HuH-7 (cell line): Measurements from ENCODE around the gene SDK1.
A peak's percentile ranks its signal among the peaks of the same experiment; 100 is the strongest.
"Not testable (repeated sequence)": the region's sequence is repeated elsewhere in the genome, so short reads cannot be mapped to it uniquely, and the experiment has no call there.

Experiments used
- DNase-seq: peaks from one replicate; pipeline ENCODE4 v3.0.0; 2011; ENCODE audit warnings: low spot score

SDK1 gene

DNA sequence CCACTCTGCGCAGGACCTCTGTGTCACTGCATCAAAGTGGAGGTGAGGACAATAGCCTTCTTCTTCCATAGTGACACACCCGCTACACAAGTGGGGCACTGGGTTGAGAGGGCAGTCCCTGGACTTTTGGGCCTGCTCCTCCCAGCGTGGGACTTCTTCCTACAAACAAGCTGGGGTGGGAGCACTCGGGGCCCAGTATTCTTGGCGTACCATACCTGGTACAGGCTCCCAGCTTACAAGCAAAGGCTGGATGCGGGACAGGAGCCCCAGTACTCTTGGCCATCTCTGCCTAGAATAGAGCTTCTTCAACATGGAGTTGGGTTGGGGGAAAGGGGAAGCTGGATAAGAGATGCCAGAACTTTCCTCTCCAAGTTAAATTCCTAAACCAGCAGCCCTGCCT lies 954.3 kb downstream of the SDK1 start:
- no peak for DNase-seq

DNA sequence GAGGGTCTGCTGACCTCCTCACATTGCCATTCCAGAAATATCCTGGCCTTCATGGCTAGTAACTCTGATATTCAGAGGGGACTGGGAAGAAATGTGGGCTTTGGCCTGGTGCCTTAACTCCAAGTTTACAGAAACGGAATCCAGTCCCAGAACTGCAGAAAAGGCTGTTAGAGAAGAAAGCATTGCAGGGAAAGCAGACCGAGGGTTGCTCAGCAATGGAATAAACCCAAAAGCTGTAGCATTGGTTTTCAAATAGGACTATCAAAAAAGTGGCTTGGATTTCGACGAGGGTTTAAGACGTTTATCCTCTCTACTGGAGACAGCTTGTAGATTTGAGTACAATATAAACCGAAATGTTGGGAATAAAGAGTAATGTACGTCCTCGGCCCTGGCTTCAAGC lies 955.2 kb downstream of the SDK1 start:
- no peak for DNase-seq

DNA sequence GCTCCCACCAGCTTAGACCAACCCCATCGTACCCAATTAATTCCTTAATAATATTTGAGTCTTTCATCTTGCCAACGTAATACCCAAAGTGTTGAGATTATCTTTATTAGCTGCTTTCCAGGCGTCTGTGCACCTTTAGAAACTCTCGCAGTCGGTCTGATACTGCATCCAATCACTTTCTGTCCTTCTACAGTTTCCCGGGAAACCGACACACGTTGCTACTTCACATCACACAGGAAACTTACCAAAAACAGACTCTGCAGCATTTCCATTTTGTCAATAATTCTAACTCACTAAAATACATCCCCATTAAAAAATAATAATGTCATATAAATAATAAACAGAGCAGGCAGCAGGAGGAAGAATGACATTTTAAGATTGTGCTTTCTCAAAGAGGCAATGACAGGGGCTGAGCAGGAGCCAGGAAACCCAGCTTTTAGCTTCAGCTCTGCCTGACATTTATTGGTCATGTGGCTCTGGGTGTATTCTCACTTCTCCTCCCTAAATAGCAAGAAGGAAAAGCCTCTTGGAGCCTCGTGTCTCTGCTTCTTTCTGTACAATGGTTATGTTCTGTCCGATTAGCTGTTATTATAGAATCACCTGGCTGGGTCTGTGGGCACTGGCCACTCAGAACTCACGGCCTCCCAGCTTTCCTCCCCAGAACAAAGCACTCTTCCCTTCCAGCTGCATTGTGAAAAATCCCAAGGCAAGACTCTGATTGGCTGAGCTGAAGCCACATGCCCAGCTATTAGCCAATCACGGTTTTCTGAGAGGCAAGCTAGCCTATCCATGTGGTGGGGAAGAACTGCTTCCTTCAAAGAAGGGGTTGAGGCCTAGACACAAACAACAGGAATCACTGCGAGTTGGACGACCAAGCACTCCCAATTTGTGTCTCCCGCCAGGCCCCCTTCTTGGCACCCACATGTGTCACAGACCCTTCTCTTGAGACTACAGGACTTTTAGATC lies 956.4 kb downstream of the SDK1 start:
- DNase-seq = no peak

DNA sequence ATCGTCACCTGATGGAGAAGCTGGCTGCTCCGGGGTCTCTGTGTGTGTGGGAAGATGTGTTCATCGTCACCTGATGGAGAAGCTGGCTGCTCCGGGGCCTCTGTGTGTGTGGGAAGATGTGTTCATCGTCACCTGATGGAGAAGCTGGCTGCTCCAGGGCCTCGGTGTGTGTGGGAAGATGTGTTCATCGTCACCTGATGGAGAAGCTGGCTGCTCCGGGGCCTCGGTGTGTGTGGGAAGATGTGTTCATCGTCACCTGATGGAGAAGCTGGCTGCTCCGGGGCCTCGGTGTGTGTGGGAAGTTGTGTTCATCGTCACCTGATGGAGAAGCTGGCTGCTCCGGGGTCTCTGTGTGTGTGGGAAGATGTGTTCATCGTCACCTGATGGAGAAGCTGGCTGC lies 959.1 kb downstream of the SDK1 start:
- not testable (repeated sequence) for DNase-seq

DNA sequence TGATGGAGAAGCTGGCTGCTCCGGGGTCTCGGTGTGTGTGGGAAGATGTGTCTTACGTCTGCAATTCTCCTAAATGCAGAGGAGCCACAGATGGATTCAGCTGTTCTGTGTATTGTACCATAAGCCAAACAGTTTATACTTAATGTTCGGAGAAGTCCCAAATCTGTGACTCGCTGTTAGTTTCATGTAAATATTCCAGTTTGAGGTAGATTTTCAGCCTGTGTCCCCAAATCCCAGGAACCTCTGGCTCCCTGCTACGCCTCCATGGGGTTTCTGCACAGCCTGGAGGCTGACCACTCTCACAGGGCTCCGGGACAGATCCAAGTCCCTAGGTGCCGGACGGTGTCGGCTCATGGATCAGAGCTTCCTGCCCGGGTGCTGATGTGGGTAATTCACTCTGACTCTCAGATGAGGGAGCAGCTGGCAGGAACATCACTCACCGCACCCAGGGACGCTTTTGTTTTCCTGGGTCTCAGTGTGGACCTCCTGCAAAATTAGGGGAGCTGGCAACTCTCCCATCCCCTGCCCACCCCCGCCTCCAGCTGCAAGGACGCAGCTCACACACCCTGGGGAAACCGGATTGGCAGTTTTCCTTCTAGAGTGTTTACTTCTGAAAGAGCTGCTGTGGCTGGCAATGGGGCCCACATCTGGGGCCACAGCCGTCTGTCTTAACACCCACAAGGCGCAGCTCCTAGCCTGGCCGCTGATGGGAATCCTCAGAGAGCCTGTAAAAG lies 960.0 kb downstream of the SDK1 start:
- no peak for DNase-seq

DNA sequence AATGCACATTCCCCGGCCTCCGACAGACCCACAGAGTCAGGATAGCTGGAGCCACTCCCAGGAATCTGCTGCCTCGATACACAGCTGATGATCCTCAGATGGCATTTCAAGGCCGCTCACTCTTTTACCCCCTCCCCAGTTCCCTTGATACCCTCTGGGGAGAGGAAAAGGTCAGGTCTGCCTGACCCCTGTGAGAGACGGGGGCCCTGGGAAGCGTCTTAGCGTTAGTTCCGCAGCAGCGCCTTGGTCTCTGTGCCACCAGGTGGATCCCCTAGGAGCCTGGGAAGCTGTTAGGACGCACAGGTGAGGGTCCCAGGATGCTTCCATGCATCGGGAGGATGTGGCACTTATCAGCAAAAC lies 960.5 kb downstream of the SDK1 start:
- DNase-seq = no peak

DNA sequence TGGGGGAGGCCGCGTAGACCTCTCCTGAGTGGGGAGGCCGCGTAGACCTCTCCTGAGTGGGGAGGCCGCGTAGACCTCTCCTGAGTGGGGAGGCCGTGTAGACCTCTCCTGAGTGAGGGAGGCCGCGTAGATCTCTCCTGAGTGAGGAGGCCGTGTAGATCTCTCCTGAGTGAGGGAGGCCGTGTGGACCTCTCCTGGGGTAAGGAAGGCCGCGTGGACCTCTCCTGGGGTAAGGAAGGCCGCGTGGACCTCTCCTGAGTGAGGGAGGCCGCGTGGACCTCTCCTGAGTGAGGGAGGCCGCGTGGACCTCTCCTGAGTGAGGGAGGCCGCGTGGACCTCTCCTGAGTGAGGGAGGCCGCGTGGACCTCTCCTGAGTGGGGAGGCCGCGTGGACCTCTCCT lies 963.2 kb downstream of the SDK1 start:
- DNase-seq = not testable (repeated sequence)

DNA sequence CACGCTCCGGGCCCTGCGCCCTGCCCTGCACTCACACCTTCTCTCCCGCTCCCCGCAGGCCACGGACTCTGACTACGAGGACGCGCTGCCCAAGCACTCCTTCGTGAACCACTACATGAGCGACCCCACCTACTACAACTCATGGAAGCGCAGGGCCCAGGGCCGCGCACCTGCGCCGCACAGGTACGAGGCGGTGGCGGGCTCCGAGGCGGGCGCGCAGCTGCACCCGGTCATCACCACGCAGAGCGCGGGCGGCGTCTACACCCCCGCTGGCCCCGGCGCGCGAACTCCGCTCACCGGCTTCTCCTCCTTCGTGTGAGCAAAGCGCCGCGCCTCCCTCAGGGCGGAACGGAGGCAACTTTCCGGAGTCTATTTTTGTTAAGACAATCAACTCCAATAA lies 964.0 kb downstream of the SDK1 start:
- no peak for DNase-seq

DNA sequence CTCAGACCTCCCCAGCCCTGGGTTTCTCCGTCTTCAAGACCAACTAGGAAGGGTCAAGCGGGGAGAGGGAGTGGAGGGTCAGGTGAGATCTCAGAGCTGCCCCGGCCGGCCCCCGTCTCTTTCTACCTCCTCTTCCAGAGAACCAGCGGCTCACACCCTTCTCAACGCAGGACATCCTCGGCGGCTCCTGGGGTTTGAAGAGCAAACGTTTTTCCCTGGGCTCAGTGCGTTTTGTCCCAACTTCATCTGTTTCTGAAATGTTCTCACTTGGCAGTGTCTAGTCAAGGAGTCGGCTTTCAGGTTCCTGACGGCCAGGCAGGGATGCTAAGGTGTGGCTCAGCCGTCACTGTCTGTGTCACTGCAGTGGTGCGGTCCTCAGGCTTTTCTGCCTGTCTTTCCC lies 964.6 kb downstream of the SDK1 start:
- no peak for DNase-seq

DNA sequence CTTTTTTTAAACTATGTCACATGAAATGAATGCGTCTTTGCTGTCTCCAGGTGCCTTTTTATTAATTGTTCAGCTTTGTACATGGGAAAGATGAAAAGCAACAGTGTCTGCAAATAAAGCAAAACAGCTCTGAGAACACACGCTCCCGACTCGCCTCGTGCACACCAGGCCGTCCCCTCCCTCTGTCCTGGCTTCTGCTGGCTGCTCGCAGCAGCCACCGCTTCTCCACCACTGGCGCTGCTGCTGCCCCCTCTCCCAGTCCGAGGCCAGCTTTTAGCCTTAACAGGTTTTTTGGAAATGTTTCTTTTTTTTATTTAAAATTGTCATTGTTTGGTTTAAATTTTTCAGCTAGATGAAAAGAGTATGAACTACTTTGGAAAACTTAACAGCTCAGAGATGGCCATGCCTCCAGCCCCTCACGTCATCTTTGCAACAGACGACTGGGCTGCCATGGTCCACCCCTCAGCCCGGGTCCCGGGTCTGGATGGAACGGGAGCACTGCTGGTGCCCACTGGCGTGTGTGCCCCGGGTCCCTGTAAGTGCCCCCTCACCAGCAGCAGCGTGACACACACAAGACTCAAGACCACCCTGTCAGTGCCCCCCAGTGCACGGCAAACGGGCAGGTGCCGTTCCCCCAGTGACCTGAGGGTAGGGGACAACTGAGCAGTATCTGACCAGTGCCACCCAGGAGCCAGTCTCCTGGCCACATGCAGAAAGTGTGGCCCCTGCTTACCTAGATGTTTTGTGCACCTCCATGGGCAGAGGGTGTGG lies 965.4 kb downstream of the SDK1 start:
- peak; percentile 0 for DNase-seq

DNA sequence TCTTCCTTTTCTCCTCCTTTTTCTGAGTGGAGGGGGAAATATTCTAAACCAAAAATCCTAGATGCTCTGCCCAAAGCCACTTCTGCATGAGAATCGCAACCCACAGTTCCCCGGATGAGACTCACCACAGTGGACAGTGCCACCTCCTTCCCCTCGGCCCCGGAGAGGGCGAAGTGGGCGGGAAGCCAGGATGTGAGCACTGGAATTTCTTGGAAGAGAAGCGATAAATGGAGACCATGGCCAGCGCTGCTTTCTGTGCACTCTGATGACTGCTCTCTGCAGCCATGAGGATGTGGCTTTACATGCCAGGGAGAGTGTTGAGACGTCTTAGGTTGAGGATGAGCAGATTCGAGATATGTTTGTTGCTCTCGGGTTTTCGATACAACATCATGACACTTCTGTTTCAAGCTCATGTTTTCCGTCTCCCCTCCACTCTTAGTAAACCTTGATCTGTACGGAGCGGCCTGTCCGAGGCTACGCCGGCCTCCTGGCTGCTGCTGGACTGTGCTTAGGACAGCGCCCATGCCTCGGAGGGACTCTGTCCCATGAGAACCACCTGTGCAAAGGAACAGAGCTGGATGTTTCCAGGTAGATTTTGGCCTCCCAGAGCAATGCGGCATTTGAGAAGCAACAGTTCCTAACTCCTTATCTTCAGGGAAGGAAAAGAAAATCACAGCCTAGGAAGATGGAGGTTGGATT lies 966.4 kb downstream of the SDK1 start:
- DNase-seq = no peak

DNA sequence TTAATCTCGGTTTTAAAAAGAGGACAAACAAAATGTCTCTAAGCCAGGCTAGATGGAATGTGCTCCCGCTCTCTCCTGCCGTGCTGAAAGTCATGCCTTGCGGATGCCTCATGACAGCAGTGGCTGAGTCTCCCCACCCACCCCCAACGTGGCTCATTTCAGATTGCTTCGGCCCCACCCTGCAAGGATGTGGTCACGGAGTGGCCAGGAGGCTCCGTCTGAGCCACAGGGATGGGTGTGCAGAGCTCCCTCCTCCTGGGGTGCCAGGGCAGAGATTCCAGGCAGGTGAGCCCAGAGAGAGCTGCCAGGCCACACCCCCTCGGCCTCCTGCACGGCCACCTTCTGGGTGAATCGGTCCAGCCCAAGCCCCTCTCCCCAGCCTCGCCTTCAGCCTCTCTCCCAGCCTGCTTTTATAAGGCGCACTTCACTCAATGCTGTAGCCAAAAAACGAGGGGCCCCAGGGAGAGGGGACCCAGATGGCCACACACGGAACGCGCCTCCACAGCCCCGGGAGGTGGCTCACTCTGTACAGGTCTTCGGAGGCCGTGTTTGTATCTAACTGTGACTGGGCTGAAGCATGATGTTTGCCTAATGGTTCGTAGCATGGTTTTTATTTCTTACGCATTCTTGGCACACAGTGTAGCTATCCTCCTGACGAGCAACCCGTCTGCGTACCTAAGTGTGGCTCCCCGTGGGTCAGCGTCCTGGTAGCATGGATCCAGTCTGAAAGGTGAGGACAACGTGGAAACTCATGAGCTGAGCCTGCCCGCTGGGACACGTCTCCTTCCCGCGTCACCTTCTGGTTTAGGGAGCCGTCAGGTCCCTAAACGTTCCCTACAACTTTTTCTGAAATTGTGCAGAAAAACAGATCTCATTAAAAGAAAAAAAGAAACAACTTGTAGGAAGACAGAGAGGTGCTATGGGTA lies 967.3 kb downstream of the SDK1 start:
- DNase-seq = peak; percentile 2

DNA sequence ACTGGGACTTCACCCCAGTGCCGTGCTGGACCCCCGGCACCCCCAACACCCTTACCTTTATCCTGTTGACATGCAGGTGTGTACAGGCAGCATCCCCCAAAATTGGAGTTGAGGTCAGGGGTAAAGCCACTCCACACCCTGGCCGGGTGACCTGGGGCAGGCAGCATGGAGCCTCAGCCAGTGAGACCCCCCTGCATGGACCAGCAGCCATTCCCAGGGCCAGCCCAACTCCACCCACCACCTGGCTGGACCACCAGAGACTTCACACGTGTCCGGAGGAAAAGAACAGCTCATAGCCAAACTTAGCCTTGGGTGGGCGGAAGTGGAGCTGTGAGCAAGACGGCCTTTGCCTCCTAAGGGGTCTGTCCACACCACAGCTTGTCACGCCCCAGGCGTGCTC lies 968.0 kb downstream of the SDK1 start:
- DNase-seq = no peak

DNA sequence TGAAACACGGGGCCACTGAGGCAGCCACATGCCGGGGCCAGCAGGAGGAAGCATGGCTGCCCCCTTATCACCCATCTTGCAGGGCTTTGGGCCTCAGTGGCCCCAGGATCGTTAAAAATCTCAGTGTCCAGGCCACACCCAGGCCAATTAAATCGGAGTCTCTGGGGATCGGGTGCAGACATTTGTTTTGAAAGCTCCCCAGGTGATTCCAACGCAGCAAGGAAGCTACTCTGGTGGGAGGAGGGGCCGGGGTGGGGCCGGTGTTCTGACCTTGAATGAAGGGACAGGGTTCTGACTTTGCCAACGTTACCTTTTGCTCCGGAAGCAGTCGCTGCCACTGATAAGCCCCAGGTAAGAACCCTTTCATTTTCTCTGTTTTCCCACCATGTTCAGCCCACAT lies 968.7 kb downstream of the SDK1 start:
- no peak for DNase-seq

DNA sequence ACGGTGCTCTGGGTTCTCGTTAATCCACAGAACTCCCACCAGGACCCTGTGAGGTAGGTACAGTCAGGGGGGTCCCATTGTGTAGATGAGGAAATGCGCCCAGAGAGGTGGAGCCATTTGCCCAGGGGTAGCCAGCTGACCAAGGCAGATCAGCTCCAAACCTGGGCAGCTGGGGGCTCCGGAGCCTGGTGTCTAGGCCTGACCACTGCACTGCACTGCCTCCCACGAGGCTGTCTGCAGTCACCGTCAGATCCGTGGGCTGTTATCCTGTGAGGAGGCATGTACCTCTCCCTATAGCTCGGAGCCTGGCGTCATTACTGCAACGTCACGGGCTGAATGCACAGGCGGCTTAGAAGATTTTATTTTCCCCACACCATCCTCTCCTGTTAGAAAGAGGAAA lies 969.2 kb downstream of the SDK1 start:
- no peak for DNase-seq

DNA sequence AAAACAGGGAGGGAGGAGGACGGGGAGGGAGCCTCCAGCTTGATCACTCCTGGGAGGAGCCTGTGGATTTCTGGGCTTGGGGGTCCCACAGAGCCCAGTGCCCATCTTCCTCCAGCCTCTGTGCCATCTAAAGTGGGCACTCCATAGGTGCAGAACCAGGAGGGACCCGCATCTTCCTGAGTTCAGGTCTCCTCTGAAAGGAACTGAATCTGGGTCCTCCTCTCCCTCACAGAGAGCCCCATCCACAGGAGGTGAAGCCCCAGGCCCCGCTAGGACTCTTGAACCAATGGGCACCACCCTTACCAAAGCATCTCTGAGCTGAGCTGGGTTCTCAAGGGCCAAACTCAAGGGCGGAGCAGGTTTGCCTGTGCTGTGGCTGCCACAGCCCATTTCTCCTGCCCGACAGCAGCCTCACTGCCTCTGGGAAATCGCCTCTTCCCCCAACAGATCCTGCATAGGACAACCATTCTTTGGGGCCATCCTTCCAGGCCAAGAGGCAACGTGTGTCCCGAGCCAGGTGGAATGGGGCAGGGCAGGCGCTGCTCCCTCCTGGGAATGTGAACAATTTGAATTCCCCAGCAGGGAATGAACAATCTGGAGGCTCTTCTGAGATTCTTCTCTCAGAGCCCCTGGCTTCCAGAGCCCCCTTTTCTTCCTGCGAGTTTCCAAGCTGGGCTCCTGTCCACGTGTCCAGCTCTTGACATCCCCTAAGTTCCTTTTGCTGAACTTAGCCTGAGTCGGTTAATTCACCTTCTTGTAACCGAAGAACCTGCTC lies 970.1 kb downstream of the SDK1 start:
- DNase-seq = no peak

DNA sequence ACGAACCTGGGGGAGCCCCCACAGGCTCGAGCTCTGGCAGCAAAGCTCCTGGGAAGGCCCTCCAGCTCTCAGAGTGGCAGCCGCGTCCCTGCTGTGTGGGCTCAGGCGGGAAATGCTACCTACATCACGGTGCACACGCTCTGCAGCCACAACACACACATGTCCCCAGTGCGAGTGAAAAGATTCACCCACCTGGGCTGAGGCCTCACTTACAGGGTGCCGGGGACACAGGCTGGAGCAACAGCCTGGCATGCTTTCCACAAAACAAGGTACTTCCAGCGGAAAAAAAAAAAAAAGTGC lies 970.6 kb downstream of the SDK1 start:
- DNase-seq = no peak

DNA sequence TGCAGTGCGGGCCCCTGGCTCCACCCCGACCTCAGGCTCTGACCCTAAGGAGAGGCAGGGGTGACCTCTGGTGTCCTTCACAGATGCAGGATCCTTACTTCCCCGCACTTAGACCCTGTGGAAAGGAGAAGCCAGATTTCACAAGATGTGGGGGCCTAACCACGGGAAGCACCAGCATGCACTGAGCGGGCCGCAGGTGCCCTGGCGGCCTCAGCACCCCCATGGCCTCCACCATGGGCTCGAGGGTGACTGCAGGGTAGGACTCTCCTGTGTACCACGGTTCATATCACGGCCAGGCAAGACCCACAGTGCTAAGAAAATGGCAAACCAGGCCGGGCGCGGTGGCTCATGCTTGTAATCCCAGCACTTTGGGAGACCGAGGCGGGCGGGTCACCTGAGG lies 971.1 kb downstream of the SDK1 start:
- DNase-seq = no peak

DNA sequence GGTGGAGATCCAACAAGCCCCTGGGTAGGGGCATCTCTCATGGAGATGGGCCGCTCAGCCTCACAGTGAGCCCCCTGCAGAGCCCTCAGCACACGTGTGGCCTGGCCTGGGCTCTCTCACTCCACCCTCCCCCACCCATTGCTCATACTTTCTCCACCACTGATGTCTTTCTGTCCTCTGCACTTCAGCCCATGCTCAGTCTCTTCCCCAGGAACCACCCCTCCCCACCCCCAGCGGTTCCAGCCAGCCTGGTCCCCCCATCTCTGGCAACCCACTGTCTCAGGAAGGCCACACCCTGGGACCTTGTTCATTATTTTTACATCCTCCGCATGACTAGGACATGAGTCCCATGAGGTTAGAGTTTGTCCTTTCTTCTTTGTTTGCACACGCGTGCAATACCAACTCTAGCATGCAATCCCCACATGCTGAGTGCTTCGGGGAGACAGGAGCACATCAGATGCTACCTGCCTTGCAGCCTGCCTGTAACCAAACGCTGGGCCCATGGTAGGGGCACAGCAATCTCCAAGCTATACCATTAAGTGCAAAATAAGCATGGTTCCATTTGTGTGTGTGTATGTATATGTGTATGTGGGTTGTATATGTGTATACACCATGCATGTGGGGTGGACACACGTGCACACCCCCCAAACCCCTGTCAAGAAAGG lies 972.6 kb downstream of the SDK1 start:
- no peak for DNase-seq

DNA sequence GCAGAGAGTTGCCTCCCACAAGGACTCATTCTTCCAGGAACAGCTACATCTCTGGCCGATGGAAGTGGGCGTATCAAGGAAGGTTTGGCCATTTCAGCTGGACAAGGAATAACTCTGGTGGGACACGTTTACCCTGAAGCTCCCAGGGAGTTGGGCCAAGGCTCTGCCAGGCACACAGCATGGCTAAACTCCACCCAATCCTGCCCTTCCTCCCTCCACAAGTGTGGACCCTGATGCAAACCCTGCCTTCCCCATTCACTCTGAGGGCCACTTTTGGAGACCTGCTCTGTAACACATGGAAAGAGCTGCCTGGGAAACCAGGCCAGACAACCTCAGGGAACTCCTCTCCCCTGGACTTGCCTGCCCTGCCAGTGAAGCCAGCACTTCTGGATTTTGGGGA lies 973.2 kb downstream of the SDK1 start:
- DNase-seq = no peak
